Measurements from ENCODE around the gene RAPGEF1. TPM values are rescaled to one million over a fixed set of nuclear protein-coding genes. Genes with fewer than 3 reads are reported as not detected.

RAPGEF1 gene
- total RNA-seq, 1 experiment from 2014 or later: 55.6 TPM

- no peak for TF ChIP-seq CTCF (conservative IDR thresholded peaks at IDR 0.05)
- no peak overlapping the region for H4K91ac ChIP-seq (ENCODE audit: insufficient read length, low read depth, low read length)
- H4K20me1 ChIP-seq (ENCODE audit: control insufficient read depth, insufficient read depth, insufficient read length): no peaks in the 10 kb centered on the region
These were observed 110.1 kb downstream of the RAPGEF1 start for GRCh38 chr9:131629825-131630204.

More at GRCh38 chr9:131629825-131630204, 110.1 kb downstream of the RAPGEF1 start:
- no peaks in the 10 kb centered on the region for H3K27me3 Mint-ChIP-seq (ENCODE audit: low read depth)
- H3K23me2 ChIP-seq (ENCODE audit: insufficient read length, low read depth, low read length, poor library complexity, severe bottlenecking): no peaks in the 10 kb centered on the region
- peaks cover 8 to 27% (median 26%) of the 10 kb centered on the region in 3 experiments for H3K36me3 Mint-ChIP-seq (ENCODE audit: insufficient read depth in 1 of 3, low read depth in 3 of 3)
- no peak overlapping the region for H3K4me2 ChIP-seq (ENCODE audit: insufficient read depth, insufficient read length, low read length)
- no peak overlapping the region for H3K4me3 Mint-ChIP-seq
- H2AK5ac ChIP-seq (ENCODE audit: insufficient read length, low read length): no peak overlapping the region
- H3K79me1 ChIP-seq (ENCODE audit: insufficient read depth, low read depth, low read length, poor library complexity, severe bottlenecking): no peaks in the 10 kb centered on the region
- no peak overlapping the region for H3K27ac ChIP-seq (ENCODE audit: insufficient read length, low read depth, low read length)
- H3K27me3 ChIP-seq (ENCODE audit: insufficient read depth, low read length): no peaks in the 10 kb centered on the region
- peaks cover 17 to 18% of the 10 kb centered on the region in 2 experiments for H3K4me1 Mint-ChIP-seq
- no peak overlapping the region for H2AFZ ChIP-seq (ENCODE audit: low read length)
- H2BK12ac ChIP-seq (ENCODE audit: insufficient read length, low read depth, low read length): no peak overlapping the region
- no peak overlapping the region for H3K14ac ChIP-seq (ENCODE audit: insufficient read depth, low read length)
- no peak overlapping the region for H3K9ac ChIP-seq (ENCODE audit: extremely low read depth, insufficient read length, low read length)
- no peak overlapping the region for H4K8ac ChIP-seq (replicated peaks; ENCODE audit: insufficient read length, low read depth, low read length)
- H2BK20ac ChIP-seq (ENCODE audit: low read depth, low read length, poor library complexity, severe bottlenecking): no peak overlapping the region
- no peak overlapping the region for H2BK120ac ChIP-seq (ENCODE audit: low read depth, low read length, poor library complexity, severe bottlenecking)
- H2BK5ac ChIP-seq (ENCODE audit: insufficient read length, low read length): no peak overlapping the region
- no peak overlapping the region for H3T11ph ChIP-seq (ENCODE audit: low read length)
- no CpG with 5 or more reads among the region's 4 CpGs for WGBS (ENCODE audit: extremely low coverage, insufficient read length, low lambda C conversion rate)
- H3K4me1 ChIP-seq (ENCODE audit: insufficient read depth, low read length): no peaks in the 10 kb centered on the region; the same call in 1 of the 2 replicates
- no peak overlapping the region for H2BK15ac ChIP-seq (ENCODE audit: low read depth, low read length)
- H4K5ac ChIP-seq (ENCODE audit: insufficient read length, low read depth, low read length): no peak overlapping the region
- no peak overlapping the region for H3K56ac ChIP-seq (ENCODE audit: insufficient read length, low read depth, low read length)
- H3K9me3 Mint-ChIP-seq: no peaks in the 10 kb centered on the region
- H3K79me2 ChIP-seq (ENCODE audit: insufficient read depth, low read length): no peaks in the 10 kb centered on the region
- no peak overlapping the region for H3K4ac ChIP-seq (ENCODE audit: low read depth, low read length)
- no peaks in the 10 kb centered on the region for H3K9me3 ChIP-seq (ENCODE audit: control insufficient read depth, low read depth, low read length)
- DNase-seq: no peak
- H3K23ac ChIP-seq (ENCODE audit: insufficient read length, low read depth, low read length): no peak overlapping the region
- H3K18ac ChIP-seq (ENCODE audit: insufficient read length, low read depth, low read length): no peak overlapping the region
- no peak overlapping the region for H3K27ac Mint-ChIP-seq

Data from H9 (cell line).